ENCODE results near the gene MSL3.

GRCh38 chrX:11733614-11734013 is 24.4 kb upstream of the MSL3 start:
- no peak for TF ChIP-seq CTCF (IDR thresholded peaks at IDR 0.05; ENCODE audit: control extremely low read depth in 1 of 3, insufficient read depth in 1 of 3, low read depth in 1 of 3, low read length in 3 of 3)
- no peak for TF ChIP-seq TAF1 (IDR thresholded peaks at IDR 0.05; ENCODE audit: low read depth, low read length)
- TF ChIP-seq GTF2F1 (IDR thresholded peaks at IDR 0.05; ENCODE audit: borderline replicate concordance, low read depth, low read length), result no peak
- TF ChIP-seq POLR2A (IDR thresholded peaks at IDR 0.05; ENCODE audit: control extremely low read depth in 1 of 2, low read depth in 2 of 2, low read length in 2 of 2), result no peak
- no peak for TF ChIP-seq POLR2AphosphoS5 (IDR thresholded peaks at IDR 0.05; ENCODE audit: low read depth, low read length)
- TF ChIP-seq YY1 (IDR thresholded peaks at IDR 0.05; ENCODE audit: low read depth, low read length), result no peak
- no peak for TF ChIP-seq BCL11A (IDR thresholded peaks at IDR 0.05; ENCODE audit: low read depth in 2 of 2, low read length in 2 of 2)
- no peak for TF ChIP-seq NRF1 (IDR thresholded peaks at IDR 0.05; ENCODE audit: low read depth, low read length)
- no peak for TF ChIP-seq EZH2 (IDR thresholded peaks at IDR 0.05; ENCODE audit: low read depth, low read length, severe bottlenecking)

Measured in H1 (cell line).